GM19328 (cell line): Measurements from ENCODE around the gene ADA.

Source experiments
- ATAC-seq: cut with Tn5 transposase; IDR thresholded peaks from one replicate; pipeline ENCODE4 v1.9.1; 2021; ENCODE audit warnings: mild to moderate bottlenecking, moderate library complexity; ENCODE audit not compliant: unreplicated experiment

Gene ADA

GRCh38 chr20:44625361-44625760 is 26.1 kb downstream of the ADA start:
- ATAC-seq = no peak

DNA sequence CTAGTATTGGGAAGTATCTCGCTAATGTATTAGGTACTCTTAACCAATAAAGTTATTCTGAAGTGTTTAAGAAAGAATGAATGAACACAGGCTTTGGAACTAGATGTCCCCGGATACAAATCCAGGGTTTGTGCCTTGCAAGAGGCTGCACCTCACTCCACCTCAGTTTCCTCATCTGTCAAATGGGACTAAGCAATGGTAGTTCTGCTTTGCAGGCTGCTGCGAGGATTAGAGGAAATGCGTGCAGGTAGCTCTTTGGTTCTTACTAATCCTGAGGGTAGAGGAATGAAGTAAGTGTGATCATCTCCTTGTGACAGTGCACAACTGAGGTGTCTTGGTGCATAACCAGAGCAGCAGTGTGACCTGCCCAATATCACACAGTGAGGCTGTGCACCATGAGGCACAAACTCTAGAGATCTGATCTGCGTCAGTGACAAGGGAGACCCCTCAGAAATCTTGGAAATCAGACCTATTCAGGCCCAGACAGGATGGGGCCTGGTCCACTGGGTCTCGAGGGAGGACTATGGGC is 26.7 kb downstream of the ADA start:
- no peak for ATAC-seq

GRCh38 chr20:44624152-44624551 is 27.3 kb downstream of the ADA start:
- no peak for ATAC-seq

DNA sequence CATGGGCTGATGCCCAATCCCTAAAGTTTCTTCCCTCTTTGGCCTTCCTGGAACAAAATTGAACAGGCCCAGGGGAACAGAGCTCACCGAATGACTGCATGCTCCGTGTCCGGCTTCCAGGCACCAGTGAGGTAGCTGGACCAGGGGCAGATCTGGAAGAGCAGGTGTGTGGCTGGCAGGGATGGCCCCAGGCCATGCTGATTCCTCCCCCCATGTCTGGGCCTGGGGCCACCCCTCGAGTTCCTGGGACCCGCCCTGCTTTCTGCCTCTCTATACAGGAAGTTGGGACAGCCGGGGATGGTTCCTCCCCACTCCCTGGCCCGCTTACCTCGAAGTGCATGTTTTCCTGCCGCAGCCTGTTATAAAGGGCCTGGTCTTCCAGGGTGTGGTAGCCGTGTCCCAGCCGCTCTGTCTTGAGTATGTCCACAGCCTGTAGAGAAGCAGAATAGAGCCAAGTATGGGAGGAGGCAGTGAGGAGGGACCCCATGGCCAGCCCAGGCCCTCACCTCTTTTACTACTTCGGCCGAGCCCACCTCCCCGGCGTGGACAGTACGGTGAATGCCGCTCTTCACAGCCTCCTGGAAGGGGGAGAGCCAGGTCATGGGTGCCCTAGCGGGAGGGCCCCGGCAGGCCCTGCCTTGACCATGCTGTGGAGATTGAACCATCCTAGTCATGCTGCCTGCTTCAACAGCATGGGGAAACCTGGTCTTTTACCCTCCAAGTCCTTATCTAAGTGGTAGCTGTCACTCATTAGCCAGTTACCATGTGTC is 28.8 kb downstream of the ADA start:
- no peak for ATAC-seq

- ATAC-seq = no peak
These were observed 29.6 kb downstream of the ADA start for GRCh38 chr20:44621939-44622338.

- ATAC-seq = no peak
These were observed 30.2 kb downstream of the ADA start for GRCh38 chr20:44621325-44621724.

DNA sequence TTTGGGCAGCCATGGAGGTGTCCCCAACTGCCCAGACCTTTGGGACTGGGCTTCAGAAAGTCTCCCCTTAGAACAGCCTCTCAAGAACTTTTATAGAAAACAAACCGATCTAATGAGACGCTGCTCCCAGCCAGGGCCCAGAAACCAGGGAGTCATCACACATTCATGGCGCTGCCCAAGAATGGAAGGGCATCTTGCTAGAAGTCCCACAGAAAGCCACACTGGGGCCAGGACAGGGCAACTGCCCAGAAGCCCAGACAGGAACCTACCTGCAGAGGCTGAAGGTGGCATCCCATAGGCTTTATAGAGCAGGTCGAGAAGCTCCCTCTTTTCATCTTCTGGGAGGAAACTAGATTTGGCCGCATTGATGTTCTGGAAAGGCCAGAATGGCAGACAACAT is 31.5 kb downstream of the ADA start:
- ATAC-seq = no peak

GRCh38 chr20:44619294-44619693 is 32.2 kb downstream of the ADA start:
- no peak for ATAC-seq

DNA sequence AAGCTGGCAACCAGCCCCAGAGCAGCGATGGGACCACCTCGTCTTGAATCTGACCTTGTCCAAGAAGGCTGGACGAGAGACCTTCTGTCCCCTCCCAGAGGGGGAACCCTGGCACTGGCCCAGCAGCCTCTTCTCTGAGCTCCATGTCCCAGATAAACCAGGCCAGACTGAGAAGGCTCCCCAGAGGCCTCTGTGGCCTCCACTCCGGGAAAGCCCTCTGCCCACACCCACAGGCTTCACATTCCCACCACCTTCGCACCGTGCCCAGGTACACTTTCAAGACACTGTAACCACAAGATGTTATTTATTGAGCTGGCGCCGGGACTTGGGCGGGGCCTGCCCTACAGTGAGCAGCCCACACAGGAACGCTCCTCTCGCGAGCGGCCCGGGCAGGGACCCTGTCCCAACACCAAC is 33.2 kb downstream of the ADA start:
- no peak for ATAC-seq

DNA sequence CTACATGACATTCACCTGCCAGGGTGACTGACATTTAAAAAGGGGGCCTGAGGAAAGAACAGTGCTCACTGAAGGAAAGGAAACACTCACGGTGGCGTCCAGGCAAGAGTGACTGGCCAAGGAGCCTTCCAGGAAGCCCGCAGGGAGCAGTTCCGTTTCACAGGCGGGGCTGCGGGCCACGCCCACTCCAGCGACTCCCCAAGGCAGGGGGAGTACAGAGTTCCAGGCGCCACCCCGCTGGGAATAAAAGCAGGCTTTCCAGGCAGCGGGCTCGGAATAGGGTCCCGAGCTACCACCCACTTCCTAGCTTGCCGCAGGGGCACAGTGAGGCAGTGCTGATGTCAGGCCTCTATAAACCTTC is 34.9 kb downstream of the ADA start:
- no peak for ATAC-seq

- ATAC-seq = no peak
These were observed 35.5 kb downstream of the ADA start for GRCh38 chr20:44615876-44616603.

- no peak for ATAC-seq
These were observed 36.2 kb downstream of the ADA start for GRCh38 chr20:44615169-44615791.

GRCh38 chr20:44614525-44614924 is 37.0 kb downstream of the ADA start:
- ATAC-seq = no peak

DNA sequence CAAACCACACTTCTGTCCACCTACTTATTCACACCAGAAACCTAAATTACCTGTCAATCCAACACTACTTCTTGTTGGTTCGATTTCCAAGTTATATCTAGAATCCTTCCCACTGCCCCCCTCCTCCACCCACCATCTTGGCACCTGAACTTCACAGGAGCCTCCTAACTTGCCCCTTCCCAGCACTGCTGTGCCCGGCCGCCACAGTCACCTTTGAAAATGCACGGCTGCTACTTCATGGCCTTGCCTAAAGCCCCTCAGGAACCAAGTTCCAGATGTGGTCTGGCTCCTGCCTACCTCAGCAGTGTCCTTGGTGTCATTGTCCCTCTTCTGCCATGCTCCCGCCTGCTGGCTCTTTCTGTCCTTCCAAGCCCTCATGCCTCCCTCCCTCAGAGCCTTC is 37.9 kb downstream of the ADA start:
- no peak for ATAC-seq

DNA sequence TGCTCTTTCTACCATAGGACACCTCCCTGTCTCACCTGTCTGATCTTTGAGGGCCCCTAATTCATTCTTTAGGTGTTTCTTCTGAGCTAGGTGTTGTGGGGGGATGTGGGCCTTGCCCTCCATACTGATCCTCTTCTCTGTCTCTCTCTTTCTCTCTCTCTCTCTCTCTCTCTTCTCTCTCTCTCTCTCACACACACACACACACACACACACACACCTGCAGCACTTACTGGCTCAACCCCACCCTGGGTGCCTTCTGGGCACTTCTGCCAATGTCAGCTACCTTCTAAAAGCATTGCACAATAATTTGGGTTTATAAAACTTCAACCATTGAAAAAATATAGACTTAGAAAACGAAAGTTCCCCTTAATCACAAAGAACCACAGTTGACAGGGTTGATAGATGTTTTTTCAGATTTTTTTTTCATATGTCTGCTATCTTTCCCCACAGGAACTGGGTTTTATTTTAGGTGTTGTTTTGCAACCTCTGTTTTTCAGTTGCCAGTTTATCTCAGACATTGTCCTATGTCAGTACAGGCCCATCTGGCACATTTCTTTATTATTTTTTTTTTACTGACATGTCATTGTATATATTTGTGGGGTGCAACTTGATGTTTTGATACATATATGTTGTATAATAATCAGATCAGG is 41.1 kb downstream of the ADA start:
- no peak for ATAC-seq

DNA sequence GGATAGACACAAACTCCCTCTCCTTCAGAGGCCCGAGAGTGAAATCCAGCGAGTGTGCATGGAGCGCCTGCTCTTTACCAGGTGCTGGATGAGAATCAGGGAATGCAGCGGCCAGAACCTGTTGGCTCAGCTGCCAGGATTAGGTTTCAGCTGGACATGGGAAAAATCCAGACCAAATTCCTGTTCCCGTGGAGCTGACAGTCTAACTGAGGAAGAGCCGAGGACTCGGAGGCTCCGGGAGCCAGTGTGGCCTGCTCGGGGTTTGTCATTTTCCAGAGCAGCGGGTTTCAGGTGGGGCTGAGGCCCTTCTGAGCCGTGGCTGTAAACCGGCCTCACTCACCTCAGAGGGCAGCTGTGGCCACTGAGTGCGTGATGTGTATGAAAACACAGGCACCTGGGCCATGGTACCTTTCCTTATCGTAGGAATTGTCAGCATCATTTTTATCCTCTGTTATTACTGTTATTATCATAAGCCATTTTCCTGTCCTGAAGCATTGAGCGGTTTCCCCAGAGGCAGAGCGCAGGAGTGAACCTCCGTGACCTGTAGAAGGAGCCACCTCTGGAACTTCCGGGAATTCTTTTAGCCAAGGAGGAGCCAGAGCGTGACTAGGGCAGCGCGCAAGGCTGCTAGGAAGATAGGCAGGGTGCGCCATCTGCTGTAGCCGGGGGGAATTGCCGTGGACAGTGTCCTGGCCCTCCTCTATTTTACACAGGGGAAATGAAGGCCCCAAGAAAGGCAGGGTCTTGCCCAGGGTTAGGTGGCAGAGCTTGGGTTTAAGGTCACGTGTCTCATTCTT is 41.8 kb downstream of the ADA start:
- ATAC-seq = no peak

- ATAC-seq = no peak
These were observed 42.4 kb downstream of the ADA start for GRCh38 chr20:44609006-44609515.

DNA sequence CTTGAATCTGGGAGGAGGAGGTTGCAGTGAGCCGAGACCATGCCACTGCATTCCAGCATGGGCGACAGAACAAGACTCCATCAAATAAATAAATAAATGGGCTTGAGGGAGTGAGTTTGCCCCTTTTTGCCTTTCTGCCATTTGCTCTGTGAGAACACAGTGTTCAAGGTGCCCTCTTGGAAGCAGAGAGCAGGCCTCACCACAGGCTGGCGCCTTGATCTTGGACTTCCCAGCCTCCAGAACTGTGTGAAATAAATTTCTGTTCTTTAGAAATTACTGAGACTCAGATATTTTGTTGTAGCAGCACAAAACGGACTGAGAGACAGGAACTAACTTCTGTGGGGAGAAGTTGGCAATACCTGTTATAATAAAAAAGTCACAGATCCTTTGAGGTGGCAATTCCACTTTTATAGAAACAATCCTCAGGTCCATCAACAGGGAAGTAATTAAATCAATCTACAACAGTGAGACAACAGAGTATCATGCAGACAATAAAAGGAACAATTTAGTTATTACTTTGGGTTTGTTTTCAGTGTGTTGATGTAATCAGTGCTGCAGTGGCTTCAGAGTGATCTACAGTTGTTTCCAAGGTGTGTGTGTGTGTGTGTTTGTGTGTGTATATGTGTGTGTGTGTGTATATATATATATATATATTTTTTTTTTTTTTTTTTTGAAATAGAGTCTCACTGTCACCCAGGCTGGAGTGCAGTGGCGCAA is 44.6 kb downstream of the ADA start:
- no peak for ATAC-seq

- no peak for ATAC-seq
These were observed 48.2 kb downstream of the ADA start for GRCh38 chr20:44603327-44603726.

- ATAC-seq = no peak
These were observed 49.7 kb downstream of the ADA start for GRCh38 chr20:44601801-44602204.
